Activated B cell treated with CpG ODN at 0.5 μM for 24 hours (primary cell): Measurements from ENCODE around the gene KIAA1217. TPM values are rescaled to one million over a fixed set of nuclear protein-coding genes. Genes with fewer than 3 reads are reported as not detected.

Source experiments
- ATAC-seq: fragments of 200-7000 bp; cut with Tn5 transposase; one replicate; pipeline ENCODE4 v1.10.0; 2021; ENCODE audit warnings: low read depth, mild to moderate bottlenecking, moderate library complexity
- CTCF ChIA-PET: fragments of 350-600 bp; sonication (Branson Sonifier 250); formaldehyde crosslinking; loops from one replicate; lab custom pipeline; 2021; ENCODE audit warnings: antibody characterized with exemption; lab: Charles Lee
- POLR2A ChIA-PET: fragments of 350-600 bp; sonication (Branson Sonifier 250); formaldehyde crosslinking; loops from one replicate; lab custom pipeline; 2021; ENCODE audit warnings: antibody characterized with exemption; lab: Charles Lee
- DNase-seq: peaks from one replicate; pipeline ENCODE4 v3.0.0; 2022
- H3K27ac Mint-ChIP-seq: one replicate; pipeline ENCODE4 v1.8.0; 2020; ENCODE audit warnings: mixed read lengths
- H3K27me3 Mint-ChIP-seq: one replicate; pipeline ENCODE4 v1.8.0; 2021; ENCODE audit warnings: mixed read lengths
- H3K36me3 Mint-ChIP-seq: one replicate; pipeline ENCODE4 v1.8.0; 2021; ENCODE audit warnings: low read depth, mixed read lengths
- H3K4me1 Mint-ChIP-seq: one replicate; pipeline ENCODE4 v1.8.0; 2021; ENCODE audit warnings: mixed read lengths
- H3K4me3 Mint-ChIP-seq: one replicate; pipeline ENCODE4 v1.8.0; 2020; ENCODE audit warnings: mild to moderate bottlenecking, mixed read lengths
- H3K9me3 Mint-ChIP-seq: one replicate; pipeline ENCODE4 v1.8.0; 2020; ENCODE audit warnings: mixed read lengths
- CTCF ChIP-seq: fragments of 200-600 bp; IDR thresholded peaks from one replicate; pipeline ENCODE4 v1.8.0; 2022; ENCODE audit warnings: antibody characterized with exemption, mild to moderate bottlenecking
- intact Hi-C: fragments of 100-400 bp; cut with micrococcal nuclease; formaldehyde crosslinking; loops from one replicate; pipeline ENCODE4 v1.15.1; 2024
- total RNA-seq: library from RNA; stranded (reverse); gene quantifications from 2 replicates; pipeline ENCODE4 v1.2.3, GENCODE V29; 2022

Gene KIAA1217
- total RNA-seq, 1 donor from 2014 or later = 0.71 TPM

GRCh38 chr10:24256619-24257107 lies 47.7 kb downstream of the KIAA1217 start:
- ATAC-seq (no peak), DNase-seq (no peak)
- H3K4me1 Mint-ChIP-seq = no peaks in the 10 kb centered on the region
- no peak for TF ChIP-seq CTCF
- ChIA-PET POLR2A (no interaction called here), CTCF (no interaction called here)
- H3K27ac Mint-ChIP-seq = no peak overlapping the region
- no peaks in the 10 kb centered on the region for H3K36me3 Mint-ChIP-seq
- no peak overlapping the region for H3K4me3 Mint-ChIP-seq
- no peaks in the 10 kb centered on the region for H3K27me3 Mint-ChIP-seq
- intact Hi-C loops = no loop called here
- no peaks in the 10 kb centered on the region for H3K9me3 Mint-ChIP-seq

GRCh38 chr10:24257588-24257987 lies 48.6 kb downstream of the KIAA1217 start:
- no peak for ATAC-seq
- CTCF ChIA-PET = no interaction called here
- Mint-ChIP-seq H3K4me3 (no peak overlapping the region), H3K9me3 (peaks cover 2% of the 10 kb centered on the region), H3K4me1 (no peaks in the 10 kb centered on the region), H3K27me3 (no peaks in the 10 kb centered on the region), H3K36me3 (no peaks in the 10 kb centered on the region), H3K27ac (no peak overlapping the region)
- TF ChIP-seq CTCF = no peak
- POLR2A ChIA-PET = no interaction called here
- intact Hi-C loops = no loop called here
- DNase-seq = no peak

GRCh38 chr10:24259365-24260130 lies 50.6 kb downstream of the KIAA1217 start:
- DNase-seq = no peak
- ChIA-PET CTCF (no interaction called here), POLR2A (no interaction called here)
- Mint-ChIP-seq H3K27ac (no peak overlapping the region), H3K27me3 (no peaks in the 10 kb centered on the region), H3K4me1 (no peaks in the 10 kb centered on the region), H3K9me3 (peaks cover 2% of the 10 kb centered on the region), H3K4me3 (no peak overlapping the region), H3K36me3 (no peaks in the 10 kb centered on the region)
- no peak for ATAC-seq
- intact Hi-C loops = no loop called here
- no peak for TF ChIP-seq CTCF

- H3K36me3 Mint-ChIP-seq = no peaks in the 10 kb centered on the region
These were observed 52.7 kb downstream of the KIAA1217 start for GRCh38 chr10:24261627-24262026.

More at GRCh38 chr10:24261627-24262026, 52.7 kb downstream of the KIAA1217 start:
- Mint-ChIP-seq H3K4me1 (no peaks in the 10 kb centered on the region), H3K4me3 (no peak overlapping the region), H3K27me3 (no peaks in the 10 kb centered on the region), H3K27ac (no peak overlapping the region), H3K9me3 (peaks cover 2% of the 10 kb centered on the region)
- DNase-seq (no peak), ATAC-seq (no peak)
- POLR2A ChIA-PET = no interaction called here
- intact Hi-C loops = no loop called here
- CTCF ChIA-PET = no interaction called here
- no peak for TF ChIP-seq CTCF
